ENCODE results near the gene CHCHD6.

DNA sequence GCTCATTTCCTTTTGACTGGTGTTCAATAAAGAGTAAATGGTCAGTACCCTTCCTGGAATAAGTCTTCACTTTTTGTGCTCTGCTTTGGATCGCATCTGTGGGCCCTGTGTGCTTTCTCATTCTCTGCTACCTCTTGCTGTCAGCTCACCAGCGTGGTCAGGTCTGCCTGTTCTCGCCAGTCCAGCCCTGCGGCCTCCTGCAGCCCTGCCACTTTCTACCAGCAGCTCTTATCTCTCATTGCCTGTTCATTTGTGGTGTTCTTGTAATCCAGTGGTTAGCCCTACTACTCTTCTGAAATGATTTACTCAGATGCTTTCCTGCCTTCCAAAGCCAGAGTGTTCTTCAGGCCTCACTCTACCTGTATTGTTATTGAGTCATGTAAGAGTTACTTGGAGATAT is 54.8 kb downstream of the CHCHD6 start:
- TF ChIP-seq, protein P1, sequence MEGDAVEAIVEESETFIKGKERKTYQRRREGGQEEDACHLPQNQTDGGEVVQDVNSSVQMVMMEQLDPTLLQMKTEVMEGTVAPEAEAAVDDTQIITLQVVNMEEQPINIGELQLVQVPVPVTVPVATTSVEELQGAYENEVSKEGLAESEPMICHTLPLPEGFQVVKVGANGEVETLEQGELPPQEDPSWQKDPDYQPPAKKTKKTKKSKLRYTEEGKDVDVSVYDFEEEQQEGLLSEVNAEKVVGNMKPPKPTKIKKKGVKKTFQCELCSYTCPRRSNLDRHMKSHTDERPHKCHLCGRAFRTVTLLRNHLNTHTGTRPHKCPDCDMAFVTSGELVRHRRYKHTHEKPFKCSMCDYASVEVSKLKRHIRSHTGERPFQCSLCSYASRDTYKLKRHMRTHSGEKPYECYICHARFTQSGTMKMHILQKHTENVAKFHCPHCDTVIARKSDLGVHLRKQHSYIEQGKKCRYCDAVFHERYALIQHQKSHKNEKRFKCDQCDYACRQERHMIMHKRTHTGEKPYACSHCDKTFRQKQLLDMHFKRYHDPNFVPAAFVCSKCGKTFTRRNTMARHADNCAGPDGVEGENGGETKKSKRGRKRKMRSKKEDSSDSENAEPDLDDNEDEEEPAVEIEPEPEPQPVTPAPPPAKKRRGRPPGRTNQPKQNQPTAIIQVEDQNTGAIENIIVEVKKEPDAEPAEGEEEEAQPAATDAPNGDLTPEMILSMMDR (IDR thresholded peaks at IDR 0.05; ENCODE audit: low read depth, low read length, missing input control) = no peak
- no peak for TF ChIP-seq RAD21 (IDR thresholded peaks at IDR 0.05)
- TF ChIP-seq, protein P2, sequence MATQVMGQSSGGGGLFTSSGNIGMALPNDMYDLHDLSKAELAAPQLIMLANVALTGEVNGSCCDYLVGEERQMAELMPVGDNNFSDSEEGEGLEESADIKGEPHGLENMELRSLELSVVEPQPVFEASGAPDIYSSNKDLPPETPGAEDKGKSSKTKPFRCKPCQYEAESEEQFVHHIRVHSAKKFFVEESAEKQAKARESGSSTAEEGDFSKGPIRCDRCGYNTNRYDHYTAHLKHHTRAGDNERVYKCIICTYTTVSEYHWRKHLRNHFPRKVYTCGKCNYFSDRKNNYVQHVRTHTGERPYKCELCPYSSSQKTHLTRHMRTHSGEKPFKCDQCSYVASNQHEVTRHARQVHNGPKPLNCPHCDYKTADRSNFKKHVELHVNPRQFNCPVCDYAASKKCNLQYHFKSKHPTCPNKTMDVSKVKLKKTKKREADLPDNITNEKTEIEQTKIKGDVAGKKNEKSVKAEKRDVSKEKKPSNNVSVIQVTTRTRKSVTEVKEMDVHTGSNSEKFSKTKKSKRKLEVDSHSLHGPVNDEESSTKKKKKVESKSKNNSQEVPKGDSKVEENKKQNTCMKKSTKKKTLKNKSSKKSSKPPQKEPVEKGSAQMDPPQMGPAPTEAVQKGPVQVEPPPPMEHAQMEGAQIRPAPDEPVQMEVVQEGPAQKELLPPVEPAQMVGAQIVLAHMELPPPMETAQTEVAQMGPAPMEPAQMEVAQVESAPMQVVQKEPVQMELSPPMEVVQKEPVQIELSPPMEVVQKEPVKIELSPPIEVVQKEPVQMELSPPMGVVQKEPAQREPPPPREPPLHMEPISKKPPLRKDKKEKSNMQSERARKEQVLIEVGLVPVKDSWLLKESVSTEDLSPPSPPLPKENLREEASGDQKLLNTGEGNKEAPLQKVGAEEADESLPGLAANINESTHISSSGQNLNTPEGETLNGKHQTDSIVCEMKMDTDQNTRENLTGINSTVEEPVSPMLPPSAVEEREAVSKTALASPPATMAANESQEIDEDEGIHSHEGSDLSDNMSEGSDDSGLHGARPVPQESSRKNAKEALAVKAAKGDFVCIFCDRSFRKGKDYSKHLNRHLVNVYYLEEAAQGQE (IDR thresholded peaks at IDR 0.05) = no peak
- no peak for TF ChIP-seq FOXA1 (IDR thresholded peaks at IDR 0.05)
- no peak for TF ChIP-seq TAF1 (conservative IDR thresholded peaks at IDR 0.05)
- no peak for TF ChIP-seq YY1 (IDR thresholded peaks at IDR 0.05)
- TF ChIP-seq, protein P3, sequence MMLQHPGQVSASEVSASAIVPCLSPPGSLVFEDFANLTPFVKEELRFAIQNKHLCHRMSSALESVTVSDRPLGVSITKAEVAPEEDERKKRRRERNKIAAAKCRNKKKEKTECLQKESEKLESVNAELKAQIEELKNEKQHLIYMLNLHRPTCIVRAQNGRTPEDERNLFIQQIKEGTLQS (IDR thresholded peaks at IDR 0.05) = no peak
- TF ChIP-seq, protein P4, sequence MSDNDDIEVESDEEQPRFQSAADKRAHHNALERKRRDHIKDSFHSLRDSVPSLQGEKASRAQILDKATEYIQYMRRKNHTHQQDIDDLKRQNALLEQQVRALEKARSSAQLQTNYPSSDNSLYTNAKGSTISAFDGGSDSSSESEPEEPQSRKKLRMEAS (IDR thresholded peaks at IDR 0.05) = no peak

All from liver (tissue), 3 donors.